ENCODE data around the gene ARID5B.

GRCh38 chr10:62085821-62086220, 184.3 kb downstream of the ARID5B start:
- TF ChIP-seq CTCF (conservative IDR thresholded peaks at IDR 0.05; ENCODE audit: low read depth, low read length): no peak
- no peak for TF ChIP-seq SMC3 (IDR thresholded peaks at IDR 0.05; ENCODE audit: low read depth, low read length)
- no peak for TF ChIP-seq CEBPB (IDR thresholded peaks at IDR 0.05; ENCODE audit: low read depth, low read length)
- no peak for TF ChIP-seq MAFK (IDR thresholded peaks at IDR 0.05; ENCODE audit: low read depth, low read length)
- no peak for TF ChIP-seq POLR2A (IDR thresholded peaks at IDR 0.05; ENCODE audit: low read depth, low read length)
- no peak for TF ChIP-seq ELK1 (IDR thresholded peaks at IDR 0.05; ENCODE audit: borderline replicate concordance, low read depth, low read length)
- no peak for TF ChIP-seq BHLHE40 (IDR thresholded peaks at IDR 0.05; ENCODE audit: low read depth, low read length)
- TF ChIP-seq MXI1 (IDR thresholded peaks at IDR 0.05; ENCODE audit: borderline replicate concordance, low read depth, low read length): no peak
- TF ChIP-seq RFX5 (IDR thresholded peaks at IDR 0.05; ENCODE audit: low read depth, low read length): no peak
- TF ChIP-seq RAD21 (IDR thresholded peaks at IDR 0.05; ENCODE audit: low read length): no peak
- TF ChIP-seq RCOR1 (IDR thresholded peaks at IDR 0.05; ENCODE audit: insufficient replicate concordance, low read length): no peak
- TF ChIP-seq FOS (IDR thresholded peaks at IDR 0.05; ENCODE audit: low read depth, low read length): no peak
- no peak for TF ChIP-seq USF2 (IDR thresholded peaks at IDR 0.05; ENCODE audit: low read depth, low read length)
